B cell (primary cell): ENCODE data around the gene NUB1. TPM values are rescaled to one million over a fixed set of nuclear protein-coding genes. Genes with fewer than 3 reads are reported as not detected.

Source experiments
- ATAC-seq: fragments of 200-7000 bp; cut with Tn5 transposase; one replicate; pipeline ENCODE4 v1.10.0; 2021; ENCODE audit warnings: low read depth, mild to moderate bottlenecking, moderate number of reproducible peaks, moderate library complexity
- CTCF ChIA-PET: fragments of 350-600 bp; sonication (Branson Sonifier 250); formaldehyde crosslinking; loops from one replicate; lab custom pipeline; 2021; ENCODE audit warnings: antibody characterized with exemption, inconsistent platforms; lab: Charles Lee
- POLR2A ChIA-PET: fragments of 350-600 bp; sonication (Branson Sonifier 250); formaldehyde crosslinking; loops from one replicate; lab custom pipeline; 2021; ENCODE audit warnings: antibody characterized with exemption; lab: Charles Lee
- DNase-seq: peaks from one replicate; pipeline ENCODE4 v3.0.0; 2013
- H2AFZ ChIP-seq: 2 replicates; pipeline ENCODE4 v1.6.1; 2012; ENCODE audit warnings: mild to moderate bottlenecking, low read depth, low read length; ENCODE audit not compliant: insufficient read depth, poor library complexity, severe bottlenecking
- H3K27ac ChIP-seq, 2 donors: 1 replicate in 1 of 2; 2 replicates in 1 of 2; pipeline ENCODE4 v1.5.1; 2012 to 2013; ENCODE audit warnings: low read length in 2 of 2, mild to moderate bottlenecking in 2 of 2, moderate library complexity in 1 of 2
- H3K27me3 ChIP-seq, 4 experiments: fragments of 200-600 bp in 1 of 4; sonication (generic) in 1 of 4; replicated peaks in 1 of 4; 1 replicate in 2 of 4; 2 replicates in 2 of 4; pipeline versions ENCODE4 v1.6.1 to v1.7.0; 2013 to 2016; ENCODE audit warnings: low read length in 3 of 4, mild to moderate bottlenecking in 2 of 4, mixed read lengths in 1 of 4, moderate library complexity in 1 of 4; ENCODE audit not compliant: insufficient read depth in 4 of 4, control insufficient read depth in 3 of 4; ENCODE audit errors: control extremely low read depth in 1 of 4
- H3K36me3 ChIP-seq, 2 experiments: replicated peaks in 1 of 2; 1 replicate in 1 of 2; 2 replicates in 1 of 2; pipeline versions ENCODE4 v1.6.1 to v1.7.1; 2013; ENCODE audit warnings: low read length in 1 of 2; ENCODE audit not compliant: insufficient read depth in 2 of 2, control insufficient read depth in 1 of 2; ENCODE audit errors: control extremely low read depth in 1 of 2, extremely low read depth in 1 of 2
- H3K4me1 ChIP-seq, 2 donors: fragments of 200-600 bp in 1 of 2; sonication (generic) in 1 of 2; 1 replicate in 1 of 2; 2 replicates in 1 of 2; pipeline versions ENCODE4 v1.5.1 to v1.6.1; 2013 to 2017; ENCODE audit warnings: low read length in 2 of 2; ENCODE audit not compliant: control insufficient read depth in 2 of 2, insufficient read depth in 2 of 2
- H3K4me2 ChIP-seq: replicated peaks from 2 replicates; pipeline ENCODE3; 2012; ENCODE audit warnings: mild to moderate bottlenecking, low read depth, low read length; ENCODE audit not compliant: poor library complexity, severe bottlenecking
- H3K4me3 ChIP-seq, 5 experiments: fragments of 200-600 bp in 1 of 5; sonication (generic) in 1 of 5; 1 replicate in 3 of 5; 2 replicates in 2 of 5; pipeline versions ENCODE4 v1.5.1 to v1.7.0; 2011 to 2016; ENCODE audit warnings: low read length in 4 of 5, mild to moderate bottlenecking in 4 of 5, low read depth in 2 of 5, control low read depth in 1 of 5, moderate library complexity in 1 of 5; ENCODE audit not compliant: insufficient read depth in 1 of 5; ENCODE audit errors: control extremely low read depth in 1 of 5, extremely low read depth in 1 of 5
- H3K79me2 ChIP-seq: fragments of 200-600 bp; sonication (generic); one replicate; pipeline ENCODE4 v1.6.0; 2016; ENCODE audit warnings: low read length; ENCODE audit not compliant: control insufficient read depth, insufficient read depth
- H3K9ac ChIP-seq: fragments of 200-600 bp; sonication (generic); 2 replicates; pipeline ENCODE4 v1.6.1; 2017; ENCODE audit warnings: mild to moderate bottlenecking, low read length, moderate library complexity
- H3K9me3 ChIP-seq, 3 donors: one replicate each; pipeline versions ENCODE4 v1.6.1 to v1.7.1; 2013; ENCODE audit warnings: low read length in 2 of 3; ENCODE audit not compliant: control insufficient read depth in 2 of 3, insufficient read depth in 1 of 3; ENCODE audit errors: control extremely low read depth in 1 of 3
- H4K20me1 ChIP-seq: 2 replicates; pipeline ENCODE4 v1.6.0; 2012; ENCODE audit warnings: mild to moderate bottlenecking, low read length; ENCODE audit not compliant: insufficient read depth, control insufficient read depth, poor library complexity, severe bottlenecking
- H3K27ac Mint-ChIP-seq: one replicate; pipeline ENCODE4 v1.8.0; 2021; ENCODE audit warnings: mixed read lengths
- H3K27me3 Mint-ChIP-seq: one replicate; pipeline ENCODE4 v1.8.0; 2021; ENCODE audit warnings: mixed read lengths
- H3K4me1 Mint-ChIP-seq: one replicate; pipeline ENCODE4 v1.8.0; 2021; ENCODE audit warnings: mixed read lengths
- H3K4me3 Mint-ChIP-seq: one replicate; pipeline ENCODE4 v1.8.0; 2021; ENCODE audit warnings: mixed read lengths
- H3K9me3 Mint-ChIP-seq: one replicate; pipeline ENCODE4 v1.8.0; 2022; ENCODE audit warnings: mixed read lengths; ENCODE audit not compliant: insufficient read depth
- CTCF ChIP-seq: fragments of 200-600 bp; IDR thresholded peaks from one replicate; pipeline ENCODE4 v1.8.0; 2022; ENCODE audit warnings: antibody characterized with exemption, mild to moderate bottlenecking
- EZH2 ChIP-seq: IDR thresholded peaks from 2 replicates; pipeline ENCODE4 v1.6.1; 2012; ENCODE audit warnings: borderline replicate concordance, low read depth, mild to moderate bottlenecking, moderate library complexity, low read length; ENCODE audit not compliant: insufficient read depth, poor library complexity, severe bottlenecking
- WGBS: methylation state at CpG from one replicate; pipeline ENCODE4 v1.1.5; 2013; ENCODE audit warnings: missing lambda C conversion rate; ENCODE audit not compliant: insufficient coverage; 5-methylcytosine and 5-hydroxymethylcytosine counted together
- intact Hi-C: fragments of 100-400 bp; cut with micrococcal nuclease; formaldehyde crosslinking; loops from one replicate; pipeline ENCODE4 v1.10.0; 2022
- polyA plus RNA-seq: library from polyadenylated mRNA; depleted of rRNA; stranded (reverse); fragments of >200 nt; gene quantifications from 2 replicates; pipeline ENCODE4 v1.2.3, GENCODE V29; 2012
- total RNA-seq, 2 donors: library from RNA; stranded (reverse); fragments of 120-200 nt in 1 of 2; gene quantifications; 1 replicate in 1 of 2; 2 replicates in 1 of 2; pipeline versions ENCODE4 v1.2.3 to v1.2.4, GENCODE V29; 2013 to 2022

Gene NUB1
- total and polyA plus RNA-seq, 2 donors (not counting 1 experiment from before 2014, with no cell fraction given), result 55.0 to 104 TPM

DNA sequence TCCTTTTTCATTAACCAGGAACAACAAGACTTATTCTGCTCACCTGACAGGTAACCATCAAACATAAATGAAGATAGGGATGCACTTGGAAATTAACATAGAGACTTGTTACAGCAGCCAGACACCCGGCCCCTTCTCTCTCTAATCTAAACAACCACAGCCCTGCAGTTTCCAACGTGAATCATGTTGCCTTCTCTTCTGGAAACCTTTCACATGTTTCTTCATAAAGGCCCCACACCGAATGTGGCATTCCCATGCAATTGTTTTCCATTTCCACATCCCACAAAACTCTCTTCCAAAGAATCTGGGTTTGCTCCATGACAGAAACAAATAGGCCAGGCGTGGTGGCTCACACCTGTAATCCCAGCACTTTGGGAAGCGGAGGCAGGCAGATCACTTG is 83.2 kb downstream of the NUB1 start:
- H3K27me3 Mint-ChIP-seq, result peaks cover 41% of the 10 kb centered on the region
- Histone ChIP-seq H3K36me3 (no peaks in the 10 kb centered on the region), H4K20me1 (no peaks in the 10 kb centered on the region), H3K79me2 (no peaks in the 10 kb centered on the region), H3K9me3 (peaks cover 0 to 19% (median 14%) of the 10 kb centered on the region in 3 donors), H3K9ac (no peak overlapping the region), H3K27me3 (peaks cover 0 to 5% (median 0%) of the 10 kb centered on the region in 4 experiments), H3K4me1 (peaks cover 7 to 8% of the 10 kb centered on the region in 2 donors), H3K4me3 (no peak overlapping the region), H2AFZ (no peak overlapping the region), H3K27ac (no peak overlapping the region), H3K4me2 (no peak overlapping the region)
- DNase-seq (no peak), ATAC-seq (no peak)
- ChIA-PET CTCF (no interaction called here), POLR2A (no interaction called here)
- H3K27ac Mint-ChIP-seq, result no peak overlapping the region
- WGBS, result 92% methylated on average over 5 of the region's 5 CpGs
- peaks cover 9% of the 10 kb centered on the region for H3K4me1 Mint-ChIP-seq
- no peak overlapping the region for H3K4me3 Mint-ChIP-seq
- peaks cover 5% of the 10 kb centered on the region for H3K9me3 Mint-ChIP-seq
- TF ChIP-seq EZH2, result no peak
- no peak for TF ChIP-seq CTCF
- intact Hi-C loops, result no loop called here

- Histone ChIP-seq H3K4me1 (peaks cover 12 to 13% of the 10 kb centered on the region in 2 donors), H3K27ac (no peak overlapping the region), H2AFZ (no peak overlapping the region), H3K79me2 (no peaks in the 10 kb centered on the region), H4K20me1 (no peaks in the 10 kb centered on the region), H3K4me2 (no peak overlapping the region), H3K27me3 (peaks cover 0 to 4% (median 1%) of the 10 kb centered on the region in 4 experiments), H3K9me3 (peaks cover 0 to 9% (median 9%) of the 10 kb centered on the region in 3 donors), H3K4me3 (no peak overlapping the region), H3K9ac (no peak overlapping the region), H3K36me3 (no peaks in the 10 kb centered on the region)
- Mint-ChIP-seq H3K4me1 (peaks cover 12% of the 10 kb centered on the region), H3K27me3 (peaks cover 34% of the 10 kb centered on the region), H3K27ac (no peak overlapping the region), H3K9me3 (peaks cover 3% of the 10 kb centered on the region), H3K4me3 (no peak overlapping the region)
- ChIA-PET CTCF (no interaction called here), POLR2A (no interaction called here)
- ATAC-seq, result no peak
- WGBS, result 86% methylated on average over 5 of the region's 7 CpGs
- TF ChIP-seq EZH2 (no peak), CTCF (no peak)
- DNase-seq, result no peak
- intact Hi-C loops, result no loop called here
Observed at GRCh38 chr7:151425670-151426440, 84.2 kb downstream of the NUB1 start.
